NT2/D1 (cell line): Measurements from ENCODE around the gene COL20A1.

ENCODE experiments used
- DNase-seq: peaks from one replicate; pipeline ENCODE4 v3.0.0-alpha.2; 2011; ENCODE audit warnings: low read depth, low spot score
- H3K27me3 ChIP-seq: 2 replicates; pipeline ENCODE4 v1.6.0; 2011; ENCODE audit warnings: mild to moderate bottlenecking; ENCODE audit not compliant: insufficient read length, insufficient read depth
- H3K36me3 ChIP-seq: 2 replicates; pipeline ENCODE4 v1.6.1; 2011; ENCODE audit warnings: mild to moderate bottlenecking, low read length, mixed read lengths; ENCODE audit not compliant: insufficient read depth, insufficient read length
- H3K4me1 ChIP-seq: 2 replicates; pipeline ENCODE4 v1.5.1; 2011; ENCODE audit not compliant: insufficient read depth, insufficient read length
- H3K4me3 ChIP-seq: 2 replicates; pipeline ENCODE4 v1.5.1; 2011; ENCODE audit warnings: low read depth; ENCODE audit not compliant: insufficient read length
- H3K9ac ChIP-seq: 2 replicates; pipeline ENCODE4 v1.6.0; 2011; ENCODE audit warnings: low read depth; ENCODE audit not compliant: insufficient read length
- H3K9me3 ChIP-seq: 2 replicates; pipeline ENCODE4 v1.5.1; 2011; ENCODE audit warnings: mild to moderate bottlenecking, low read length; ENCODE audit not compliant: insufficient read depth
- SUZ12 ChIP-seq: IDR thresholded peaks from 2 replicates; pipeline ENCODE4 v1.6.1; 2011; ENCODE audit not compliant: insufficient read length, insufficient read depth; ENCODE audit errors: extremely low read depth
- YY1 ChIP-seq: IDR thresholded peaks from 2 replicates; pipeline ENCODE4 v1.6.1; 2011; ENCODE audit not compliant: insufficient read length, insufficient read depth
- ZNF274 ChIP-seq: IDR thresholded peaks from 2 replicates; pipeline ENCODE4 v1.6.1; 2011; ENCODE audit warnings: mild to moderate bottlenecking, low read depth, low read length

The COL20A1 gene

DNA sequence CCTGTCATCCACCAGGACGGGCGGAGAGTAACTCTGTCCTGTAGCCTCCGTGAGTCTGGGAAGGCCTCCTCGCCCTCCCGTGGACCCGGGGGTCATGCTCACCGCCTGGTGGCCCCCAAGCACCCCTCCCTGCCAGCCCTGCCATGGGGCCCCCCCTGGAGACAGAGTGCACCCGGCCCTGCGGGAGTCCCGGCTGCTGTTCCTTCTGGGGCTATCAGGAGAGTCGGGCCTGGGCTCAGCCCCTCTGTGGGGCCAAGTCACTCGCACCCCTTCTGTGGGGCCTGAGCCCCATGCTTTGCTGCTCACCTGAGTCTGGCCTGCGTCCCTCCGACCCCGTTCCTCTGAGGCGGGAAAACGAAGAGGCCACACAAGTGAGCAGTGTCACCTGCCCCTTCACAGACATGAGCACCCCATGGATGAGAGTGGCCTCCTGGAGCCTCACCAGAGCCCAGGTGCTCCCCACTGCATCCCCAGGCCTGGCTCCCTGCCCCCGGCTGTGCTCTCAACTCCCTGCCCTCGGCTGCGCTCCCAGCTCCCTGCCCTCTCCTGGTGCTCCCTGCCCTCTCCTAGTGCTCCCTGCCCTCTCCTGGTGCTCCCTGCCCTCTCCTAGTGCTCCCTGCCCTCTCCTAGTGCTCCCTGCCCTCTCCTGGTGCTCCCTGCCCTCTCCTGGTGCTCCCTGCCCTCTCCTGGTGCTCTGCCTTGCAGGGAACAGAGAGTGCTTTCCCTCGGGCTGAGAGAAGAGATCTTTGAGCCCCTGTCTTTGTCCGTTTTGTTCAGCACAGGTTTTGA, 72.8 kb downstream of the COL20A1 start:
- Histone ChIP-seq H3K9me3 (no peaks in the 10 kb centered on the region), H3K27me3 (peaks cover 8% of the 10 kb centered on the region)

DNA sequence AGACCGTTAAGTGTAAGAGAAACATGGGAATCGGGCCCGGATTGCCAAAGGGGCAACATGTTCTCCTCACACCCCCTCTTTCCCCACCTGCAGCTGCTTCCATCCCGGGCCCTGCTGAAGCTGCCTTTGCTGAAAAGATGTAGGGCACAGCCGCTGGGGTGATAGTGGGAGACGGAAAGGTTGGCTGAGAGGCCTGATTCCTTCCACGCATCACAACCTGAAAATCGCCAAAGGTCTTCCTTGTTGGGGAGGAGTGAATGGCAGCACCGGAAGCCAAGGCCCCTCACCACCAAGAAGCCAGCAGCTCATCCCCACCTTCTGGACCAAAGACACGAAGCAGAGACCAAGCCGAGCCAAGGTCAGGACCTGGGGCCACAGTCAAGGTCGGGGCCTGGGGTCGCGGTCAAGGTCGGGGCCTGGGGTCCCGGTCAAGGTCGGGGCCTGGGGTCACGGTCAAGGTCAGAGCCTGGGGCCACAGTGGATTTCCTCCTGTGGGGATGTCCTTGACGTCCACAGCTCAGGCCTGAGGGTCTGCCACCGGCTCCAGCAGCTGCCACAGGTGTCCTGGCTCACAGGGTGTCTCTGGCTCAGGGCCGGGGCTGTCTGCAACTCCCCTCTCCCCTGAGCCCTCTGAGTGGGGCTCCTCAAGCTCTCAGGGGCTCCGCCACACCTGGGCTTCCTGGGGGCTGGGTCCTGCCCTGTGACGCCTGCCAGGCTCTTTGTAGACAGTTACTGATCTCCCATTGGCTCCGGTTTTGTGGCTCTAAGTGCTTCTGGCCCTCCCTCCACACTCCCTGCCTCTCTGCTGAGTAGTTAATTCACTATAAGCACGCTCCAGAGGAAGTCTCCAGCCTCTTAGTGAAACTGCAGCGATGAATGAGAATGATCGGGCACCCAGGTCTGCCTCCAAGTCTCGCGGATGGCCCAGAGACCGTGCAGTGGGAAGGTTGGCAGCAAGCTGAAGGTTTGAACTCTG, 73.7 kb downstream of the COL20A1 start:
- Histone ChIP-seq H3K27me3 (peaks cover 4% of the 10 kb centered on the region), H3K9ac (no peak overlapping the region), H3K36me3 (no peaks in the 10 kb centered on the region), H3K4me1 (peaks cover 27% of the 10 kb centered on the region), H3K9me3 (no peaks in the 10 kb centered on the region), H3K4me3 (no peak overlapping the region)
- TF ChIP-seq YY1 (no peak), ZNF274 (no peak), SUZ12 (no peak)
- no peak for DNase-seq

More for the DNA sequence above, 72.8 kb downstream of the COL20A1 start:
- Histone ChIP-seq H3K4me1 (peaks cover 24% of the 10 kb centered on the region), H3K9ac (no peak overlapping the region), H3K36me3 (no peaks in the 10 kb centered on the region), H3K4me3 (no peak overlapping the region)
- no peak for TF ChIP-seq YY1
- no peak for TF ChIP-seq SUZ12
- TF ChIP-seq ZNF274: no peak
- DNase-seq: no peak

GRCh38 chr20:63367446-63368055, 74.6 kb downstream of the COL20A1 start:
- Histone ChIP-seq H3K4me1 (peaks cover 27% of the 10 kb centered on the region), H3K9ac (no peak overlapping the region), H3K36me3 (no peaks in the 10 kb centered on the region), H3K4me3 (no peak overlapping the region), H3K27me3 (peaks cover 4% of the 10 kb centered on the region), H3K9me3 (no peaks in the 10 kb centered on the region)
- no peak for TF ChIP-seq YY1
- TF ChIP-seq SUZ12: no peak
- TF ChIP-seq ZNF274: no peak
- no peak for DNase-seq

- DNase-seq: no peak
- no peak for TF ChIP-seq ZNF274
- no peak for TF ChIP-seq SUZ12
- no peak for TF ChIP-seq YY1
- no peak overlapping the region for H3K4me3 ChIP-seq
- peaks cover 23% of the 10 kb centered on the region for H3K4me1 ChIP-seq
- H3K36me3 ChIP-seq: no peaks in the 10 kb centered on the region
- no peak overlapping the region for H3K9ac ChIP-seq
- H3K9me3 ChIP-seq: no peaks in the 10 kb centered on the region
- H3K27me3 ChIP-seq: no peaks in the 10 kb centered on the region
Observed at GRCh38 chr20:63368151-63368550, 75.2 kb downstream of the COL20A1 start.

DNA sequence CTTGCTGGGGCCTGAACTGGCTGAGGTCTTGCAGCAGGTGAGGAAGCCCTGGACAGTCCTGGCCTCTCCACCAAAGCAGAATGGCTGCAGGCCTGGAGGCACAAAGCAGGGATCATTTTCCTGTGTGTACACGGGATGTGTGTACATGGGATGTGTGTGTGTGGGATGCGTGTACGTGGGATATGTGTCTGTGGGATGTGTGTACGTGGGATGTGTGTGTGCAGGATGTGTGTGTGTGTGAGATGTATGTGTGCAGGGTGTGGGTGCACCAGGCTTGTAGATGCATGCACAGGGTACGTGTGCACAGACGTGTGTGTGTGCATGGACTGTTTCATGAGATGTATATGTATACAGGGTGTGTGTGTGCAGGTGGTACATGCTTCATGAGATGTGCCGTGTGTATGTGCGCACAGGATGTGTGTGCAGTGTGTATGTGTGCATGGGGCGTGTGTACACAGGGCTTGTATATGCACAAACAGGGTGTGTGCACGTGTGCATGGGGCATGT, 76.1 kb downstream of the COL20A1 start:
- no peak for TF ChIP-seq YY1
- no peak for TF ChIP-seq ZNF274
- no peak for TF ChIP-seq SUZ12
- no peaks in the 10 kb centered on the region for H3K27me3 ChIP-seq

GRCh38 chr20:63369724-63370617, 77.0 kb downstream of the COL20A1 start:
- Histone ChIP-seq H3K9ac (no peak overlapping the region), H3K36me3 (no peaks in the 10 kb centered on the region), H3K4me3 (no peak overlapping the region), H3K4me1 (peaks cover 24% of the 10 kb centered on the region), H3K27me3 (peaks cover 4% of the 10 kb centered on the region), H3K9me3 (no peaks in the 10 kb centered on the region)
- no peak for TF ChIP-seq ZNF274
- TF ChIP-seq YY1: no peak
- TF ChIP-seq SUZ12: no peak
- DNase-seq: no peak

More for the DNA sequence above, 76.1 kb downstream of the COL20A1 start:
- Histone ChIP-seq H3K9ac (no peak overlapping the region), H3K9me3 (no peaks in the 10 kb centered on the region), H3K4me1 (peaks cover 21% of the 10 kb centered on the region), H3K4me3 (no peak overlapping the region), H3K36me3 (no peaks in the 10 kb centered on the region)
- DNase-seq: no peak
